ENCODE data around the gene SLN.

Gene SLN

DNA sequence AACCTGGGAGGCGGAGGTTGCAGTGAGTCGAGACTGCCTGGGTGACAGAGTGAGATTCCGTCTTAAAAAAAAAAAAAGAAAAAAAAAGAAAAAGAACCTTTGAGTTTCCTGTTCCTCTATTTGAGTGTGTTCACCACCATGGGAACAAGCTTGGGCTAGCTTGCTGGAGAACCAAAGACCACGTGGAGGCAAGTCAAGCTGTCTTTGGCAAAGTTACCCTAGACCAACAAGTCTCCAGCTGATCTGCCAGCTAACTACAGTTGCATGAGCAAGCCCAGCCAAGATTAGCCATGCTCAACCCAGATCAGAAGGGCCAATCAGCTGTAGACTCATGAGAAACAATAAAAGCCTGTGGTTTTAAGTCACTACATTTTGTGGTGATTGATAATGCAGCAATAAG, 29.7 kb downstream of the SLN start:
- no peak for DNase-seq

DNA sequence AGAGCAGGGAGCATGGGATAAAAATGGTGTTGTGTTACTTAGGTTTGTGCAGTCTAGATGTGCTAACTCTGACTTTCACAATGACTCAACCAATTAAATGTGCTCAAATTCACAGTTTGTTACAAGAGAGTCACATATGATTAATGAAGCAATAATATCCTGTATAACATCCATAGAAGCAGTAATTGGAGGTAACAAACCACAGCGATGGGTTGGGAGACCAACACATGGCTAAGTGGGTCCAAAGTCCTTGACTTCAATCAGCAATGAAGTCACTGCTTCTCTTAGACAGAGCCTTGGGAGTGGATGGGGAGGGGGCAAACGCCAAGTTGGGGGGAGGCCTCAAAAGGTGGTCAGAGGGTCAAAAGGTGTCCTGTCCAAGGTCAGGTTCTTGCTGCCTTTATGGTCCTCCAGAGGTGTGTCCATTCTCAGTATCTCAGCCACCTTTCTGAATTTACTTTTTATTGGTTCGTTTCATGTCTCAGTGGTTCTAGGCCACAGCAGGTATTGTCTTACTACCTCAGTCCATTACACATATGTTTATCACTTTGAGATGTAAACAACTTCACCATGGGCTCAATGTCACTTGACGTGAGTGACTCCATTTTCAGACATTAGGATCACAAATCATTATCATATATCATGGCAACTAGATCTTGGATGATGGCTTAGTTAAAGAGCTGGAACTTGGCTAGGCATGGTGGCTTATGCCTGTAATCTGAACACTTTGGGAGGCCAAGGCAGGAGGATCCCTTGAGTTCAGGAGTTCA, 32.4 kb downstream of the SLN start:
- no peak for DNase-seq

DNA sequence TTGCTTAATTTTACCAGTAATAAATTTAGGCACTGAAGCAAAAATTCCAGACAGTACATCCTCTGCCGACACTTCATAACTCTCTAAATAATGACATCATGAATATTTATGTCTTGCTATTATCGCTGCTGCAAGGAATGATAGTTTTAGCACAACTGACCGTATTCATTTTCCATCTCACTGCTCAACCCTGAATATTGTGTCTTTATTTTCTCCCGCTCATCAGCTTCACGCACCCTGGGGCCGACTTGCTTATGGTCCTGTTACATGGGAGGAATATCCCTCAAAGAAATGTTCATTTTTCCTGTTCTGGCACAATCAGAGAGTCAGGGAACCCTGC, 33.3 kb downstream of the SLN start:
- no peak for DNase-seq

DNA sequence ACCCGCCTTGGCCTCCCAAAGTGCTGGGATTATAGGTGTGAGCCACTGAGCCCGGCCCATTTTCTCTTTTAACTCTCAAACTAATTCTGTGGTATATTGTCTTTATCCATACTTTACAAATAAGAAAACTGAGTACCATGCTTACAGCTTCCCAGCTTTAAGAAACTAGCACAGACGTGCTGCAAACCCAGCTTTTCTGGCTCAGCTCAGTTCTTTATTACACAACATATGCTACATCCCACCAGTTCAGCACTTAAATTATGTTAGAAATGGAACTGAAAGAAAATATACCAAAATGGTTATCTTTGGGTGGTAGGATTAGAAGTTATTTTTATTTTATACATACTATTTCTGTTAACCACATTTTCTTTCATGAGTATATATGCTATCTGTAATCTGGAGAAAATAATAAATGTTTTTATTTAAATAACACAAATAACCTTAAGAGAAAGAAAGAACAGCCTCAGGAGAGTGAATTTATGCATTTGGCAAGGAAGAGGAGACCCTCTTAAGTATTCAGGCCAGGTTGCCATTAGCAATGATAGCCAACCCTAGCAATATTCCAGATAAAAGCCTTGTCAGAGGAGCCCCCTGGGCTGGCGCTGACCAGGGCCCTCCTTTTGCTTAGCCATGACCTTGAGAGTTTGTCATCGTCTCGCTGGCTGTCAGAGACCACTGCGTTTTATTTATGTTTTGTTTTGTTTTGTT, 33.8 kb downstream of the SLN start:
- DNase-seq = no peak

DNA sequence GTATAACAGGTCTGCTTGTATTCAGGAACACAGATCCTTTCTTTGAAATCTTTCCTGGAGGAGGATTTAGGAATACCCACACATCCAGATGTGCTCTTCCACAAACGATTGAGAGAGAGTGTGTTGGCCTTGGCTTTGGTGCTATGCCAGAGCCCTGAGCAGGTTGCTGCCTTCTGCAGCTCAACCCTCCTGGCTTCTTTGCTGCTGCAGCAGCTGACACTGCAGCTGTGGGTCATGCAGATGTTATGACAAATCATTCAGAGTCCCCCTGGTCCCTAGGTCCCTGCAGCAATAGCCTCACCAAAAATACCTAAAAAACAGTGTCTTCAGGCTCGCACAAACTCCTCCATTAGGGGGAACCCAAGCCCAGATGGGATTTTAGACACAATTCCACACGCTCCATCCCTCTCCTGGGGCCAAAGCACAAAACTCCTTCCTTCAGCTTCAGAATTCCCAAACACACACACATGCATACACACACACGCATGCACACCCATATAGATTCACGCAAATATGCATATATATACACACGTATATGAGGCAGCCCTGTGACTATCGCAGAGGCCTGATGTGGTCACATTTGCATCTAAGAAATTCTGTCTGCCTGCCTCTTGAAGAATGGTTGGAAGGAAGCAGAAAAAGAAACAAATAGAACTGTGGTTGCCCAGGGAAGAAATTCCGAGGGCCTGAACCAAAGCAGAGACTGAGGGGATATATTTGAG, 35.4 kb downstream of the SLN start:
- no peak for DNase-seq

DNA sequence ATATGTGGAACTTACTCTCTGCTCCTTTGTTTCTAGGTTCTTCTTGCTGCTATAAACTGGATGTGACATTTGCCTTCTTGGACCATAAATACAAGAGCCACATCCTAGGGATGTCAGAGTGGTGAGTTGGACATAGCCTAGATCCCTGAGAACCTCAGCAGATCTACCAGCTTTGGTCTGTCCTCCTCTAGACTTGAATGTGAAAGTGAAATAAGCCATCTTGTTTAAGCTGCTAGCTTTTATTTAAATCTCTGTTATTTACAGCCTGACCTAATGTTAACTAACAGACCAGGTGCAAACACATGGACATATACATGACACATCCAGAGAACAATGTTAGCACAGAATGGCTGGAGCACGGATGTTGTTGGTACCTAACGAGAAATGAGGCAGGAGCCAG, 36.0 kb downstream of the SLN start:
- DNase-seq = no peak

DNA sequence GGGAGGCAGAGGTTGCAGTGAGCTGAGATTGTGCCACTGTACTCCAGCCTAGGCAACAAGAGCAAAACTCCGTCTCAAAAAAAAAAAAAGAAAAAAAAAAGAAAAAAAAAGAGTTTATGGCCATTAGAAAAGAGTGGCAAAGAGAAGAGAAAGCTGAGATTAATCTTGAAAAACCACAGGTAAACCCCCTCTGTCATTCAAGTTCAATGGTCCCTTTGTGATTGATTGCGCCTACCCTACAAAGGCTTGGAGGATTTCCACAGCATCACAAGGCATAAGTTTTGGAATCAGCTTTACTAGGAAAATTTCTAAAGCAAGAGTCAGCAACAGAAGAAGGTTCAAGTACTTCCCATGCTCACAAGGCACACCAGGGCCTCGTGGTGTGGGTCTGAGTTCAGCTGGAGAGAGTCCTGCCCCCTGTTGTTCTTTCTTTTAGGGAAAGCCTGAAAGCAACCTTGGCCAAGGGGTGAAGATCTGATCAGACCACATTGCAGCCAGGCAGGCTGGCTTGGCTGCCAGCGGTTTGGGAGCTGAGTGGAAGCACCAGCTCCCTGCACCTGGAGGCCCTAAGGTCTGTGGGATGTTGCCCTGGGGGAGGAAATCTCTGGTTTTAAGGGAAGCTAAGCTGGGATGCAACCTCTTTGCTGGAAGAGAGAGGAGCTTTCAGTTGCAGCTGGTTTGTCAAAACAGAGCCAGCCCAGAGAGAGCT, 41.8 kb downstream of the SLN start:
- no peak for DNase-seq

DNA sequence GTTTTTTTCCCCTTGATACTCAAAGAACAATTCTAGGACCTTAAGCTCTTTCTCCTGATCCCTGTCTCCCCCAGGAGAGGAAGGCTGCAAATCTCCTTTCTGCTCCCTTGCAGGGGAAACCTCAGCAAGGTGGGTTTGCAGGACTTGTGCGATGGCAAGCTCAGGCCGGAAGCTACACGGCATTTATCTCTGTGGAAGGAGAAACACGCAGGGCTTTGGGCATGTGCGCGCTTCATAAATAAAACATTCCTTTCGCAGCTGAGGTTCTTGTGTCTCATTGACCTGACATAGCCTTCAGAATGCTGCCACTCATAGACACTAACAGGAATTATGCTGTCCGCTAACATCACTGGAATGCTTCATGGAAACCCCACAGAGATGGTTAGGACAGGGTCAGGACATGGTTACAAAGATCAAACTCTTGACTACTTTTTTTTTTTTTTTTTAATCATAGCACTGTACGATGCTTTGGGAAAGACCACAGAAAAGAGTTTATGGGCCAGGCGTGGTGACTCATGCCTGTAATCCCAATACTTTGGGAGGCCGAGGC, 42.6 kb downstream of the SLN start:
- no peak for DNase-seq

DNA sequence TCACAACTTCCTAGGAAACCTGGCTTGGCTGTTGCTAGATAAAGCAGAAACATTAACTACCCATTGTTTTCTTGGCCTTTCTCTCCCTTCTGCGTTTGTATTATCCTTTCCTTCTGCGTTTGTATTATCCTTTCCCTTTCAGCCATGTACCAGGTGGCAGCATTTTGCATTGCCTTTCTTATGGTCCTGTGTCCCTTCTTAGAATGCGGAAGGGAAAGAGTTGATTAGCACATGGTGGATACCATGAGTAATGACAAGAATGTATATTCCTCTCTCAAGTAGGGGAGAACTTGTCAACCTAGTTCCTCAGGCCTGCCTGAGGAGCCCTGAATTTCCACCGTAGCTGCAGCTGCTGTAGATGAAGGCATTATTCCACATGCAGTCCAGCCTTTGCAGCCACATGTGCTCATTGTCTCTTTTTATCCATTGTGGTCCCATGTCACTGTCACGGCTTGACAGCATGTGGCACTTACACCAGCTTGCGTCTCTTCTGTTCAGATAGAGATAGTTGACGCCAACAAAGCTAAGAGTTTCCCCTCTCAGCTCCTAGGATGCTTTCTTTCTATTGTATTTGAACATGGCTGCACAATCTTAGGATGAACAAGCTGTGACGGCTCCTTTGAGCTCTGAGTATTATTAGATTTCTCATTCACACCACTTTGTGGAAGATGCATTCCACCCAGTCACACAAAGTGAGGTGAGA, 44.8 kb downstream of the SLN start:
- no peak for DNase-seq

DNA sequence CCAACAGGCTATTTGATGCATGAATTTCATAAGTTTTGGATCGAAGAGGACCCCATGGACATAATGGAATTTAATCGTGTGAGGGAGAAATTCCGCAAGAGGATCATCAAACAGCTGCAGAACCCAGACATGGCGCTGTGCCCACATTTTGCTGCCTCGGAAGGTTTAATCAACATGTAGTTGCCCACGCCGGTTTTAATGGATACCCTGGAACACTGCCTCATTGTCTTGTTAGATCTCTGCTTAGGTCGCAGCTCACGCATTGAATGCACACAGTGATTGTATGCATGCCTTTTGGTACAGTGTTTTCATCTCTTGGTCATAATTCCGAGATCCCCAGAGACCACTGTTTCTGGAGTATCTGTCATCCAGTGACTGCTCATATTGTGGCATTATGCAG, 46.8 kb downstream of the SLN start:
- peak in 1 of 2 donors; percentile 2 for DNase-seq

DNA sequence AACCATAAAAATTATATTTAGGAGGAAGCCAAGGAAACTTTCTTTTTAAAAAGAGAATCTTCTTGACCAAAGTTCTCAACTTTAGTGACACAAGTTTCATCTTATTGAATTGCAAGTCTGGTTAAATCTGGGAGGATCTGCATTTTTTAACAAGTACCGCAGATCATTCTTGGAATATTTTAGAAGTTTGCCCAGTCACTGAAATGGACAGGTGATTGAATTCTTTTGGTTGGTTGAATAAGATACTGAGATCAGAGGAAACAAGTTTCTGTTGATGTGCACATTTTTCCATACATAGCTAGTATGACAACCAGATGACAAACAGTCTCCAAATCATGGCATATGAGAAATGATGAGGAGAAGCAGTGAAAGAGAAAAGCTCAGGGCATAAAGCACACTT, 50.2 kb downstream of the SLN start:
- no peak for DNase-seq

DNA sequence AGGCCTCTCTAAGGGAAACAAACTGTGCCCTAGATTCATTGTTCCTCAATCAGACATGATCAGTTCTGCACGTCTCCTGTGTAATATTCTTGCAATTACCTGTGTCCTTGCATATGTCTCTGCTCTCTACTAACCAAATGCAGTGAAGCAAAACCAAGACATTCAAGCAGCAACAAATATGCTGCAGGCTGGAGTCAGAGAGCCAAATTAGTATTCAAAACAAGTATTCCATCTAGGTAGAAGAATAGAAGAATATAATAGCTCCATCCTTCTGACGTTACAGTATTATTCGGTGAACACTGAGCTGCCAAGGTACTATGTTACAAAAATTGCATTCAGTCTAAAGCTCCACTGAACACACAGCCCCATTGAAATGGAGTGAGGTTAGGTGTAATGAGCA, 51.8 kb downstream of the SLN start:
- DNase-seq = no peak

DNA sequence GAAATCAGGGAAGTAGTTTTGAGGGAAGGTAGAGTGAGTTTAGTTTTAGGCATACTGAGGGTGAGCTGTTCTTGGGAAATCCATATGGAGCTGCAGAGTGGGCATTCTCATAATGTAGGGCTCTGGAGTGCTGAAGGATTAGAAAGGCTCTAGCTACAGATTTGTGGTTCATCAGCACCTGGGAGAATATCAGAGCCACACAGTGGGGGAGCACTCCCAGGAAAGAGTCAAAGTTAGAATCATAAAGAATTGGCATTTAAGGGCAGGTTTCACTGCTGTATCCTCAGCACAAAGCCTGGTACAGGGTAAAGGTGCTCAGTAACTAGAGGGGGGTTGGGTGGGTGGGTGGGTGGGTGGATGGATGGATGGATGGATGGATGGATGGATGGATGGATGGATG, 52.5 kb downstream of the SLN start:
- no peak for DNase-seq
